HG02642 (cell line): ENCODE measurements around the gene AEBP2.

Source experiments
- ATAC-seq: cut with Tn5 transposase; IDR thresholded peaks from one replicate; pipeline ENCODE4 v1.9.1; 2021; ENCODE audit warnings: mild to moderate bottlenecking; ENCODE audit not compliant: unreplicated experiment, poor library complexity

Gene AEBP2

DNA sequence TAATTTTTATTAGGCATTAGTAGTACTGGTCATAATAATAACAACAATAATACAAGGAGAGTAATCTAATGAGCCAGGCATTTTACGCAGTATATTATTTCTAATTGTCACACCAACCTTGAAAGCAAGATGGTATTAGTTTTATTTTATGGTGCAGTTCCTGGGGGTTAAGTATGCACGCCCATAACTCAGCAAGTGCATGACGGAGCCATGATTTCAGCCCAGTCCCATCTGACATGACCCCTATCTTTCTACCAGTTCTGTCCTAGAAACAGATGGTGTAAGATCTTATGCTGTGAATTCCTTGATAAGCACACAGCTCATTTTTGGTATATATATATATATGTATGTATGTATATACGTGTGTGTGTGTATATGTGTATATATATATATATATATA, 106.0 kb downstream of the AEBP2 start:
- no peak for ATAC-seq

DNA sequence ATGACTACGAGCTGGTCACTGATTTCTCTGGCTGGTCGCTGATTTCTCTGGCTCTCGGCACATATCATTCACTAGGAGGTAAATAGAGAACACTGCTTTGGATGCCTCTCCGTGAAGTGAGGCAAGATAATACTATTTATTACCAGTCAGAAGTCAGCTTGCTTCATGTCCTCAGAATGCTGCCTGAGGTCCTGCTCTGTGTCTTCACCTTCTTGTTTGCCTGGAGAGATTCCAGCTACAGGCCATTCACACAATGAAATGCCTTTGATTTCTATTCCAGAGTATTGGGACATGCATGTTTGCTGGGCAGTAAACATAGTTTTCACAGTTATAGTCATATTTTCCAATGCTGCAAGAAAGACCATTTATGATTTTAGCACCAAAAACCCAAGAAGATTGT, 106.7 kb downstream of the AEBP2 start:
- ATAC-seq, result no peak

DNA sequence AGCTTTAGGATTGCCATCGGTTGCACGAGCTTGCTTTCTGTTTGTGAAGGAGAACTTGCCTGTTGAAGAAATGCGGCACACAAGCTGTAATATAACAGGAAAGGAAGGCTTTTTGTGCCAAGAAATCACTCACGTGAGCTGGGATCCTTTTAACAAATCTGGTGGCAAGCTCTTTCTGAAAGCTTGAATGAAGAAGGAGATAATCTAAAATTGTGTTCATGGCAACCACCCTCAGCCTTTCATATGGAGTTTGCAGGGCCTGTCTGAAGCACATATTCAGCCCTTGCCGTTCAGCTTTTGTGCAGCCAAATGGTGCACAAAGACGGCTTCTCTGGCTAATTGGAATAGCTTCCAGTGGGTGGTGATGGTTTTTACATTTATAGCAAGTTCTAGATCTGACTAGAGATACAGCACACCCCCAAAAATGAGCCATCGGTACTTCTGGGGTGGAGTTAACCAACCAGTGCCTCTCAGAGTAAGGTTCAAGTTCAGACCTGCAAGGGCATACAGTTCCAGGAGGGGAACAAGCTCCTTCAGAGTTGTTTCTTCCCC, 107.4 kb downstream of the AEBP2 start:
- no peak for ATAC-seq

DNA sequence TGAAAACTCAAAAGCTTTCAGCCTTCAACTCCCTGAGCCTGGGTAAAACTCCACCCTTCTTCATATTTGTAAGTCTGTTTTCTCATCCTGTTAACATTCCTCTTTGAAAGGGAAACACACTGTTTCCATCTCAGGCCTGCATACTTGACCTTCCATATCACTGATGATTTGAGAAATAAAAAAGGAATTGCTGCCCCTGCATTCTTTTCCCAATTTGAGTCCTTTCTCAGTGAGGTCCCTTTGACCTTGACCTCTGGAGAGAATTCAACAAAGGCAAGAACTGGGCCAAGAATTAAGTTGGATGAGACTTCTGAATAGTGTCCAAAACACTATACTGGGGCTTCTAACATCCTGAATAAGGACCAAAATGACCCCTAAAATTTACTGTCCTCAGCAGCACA, 108.0 kb downstream of the AEBP2 start:
- no peak for ATAC-seq

DNA sequence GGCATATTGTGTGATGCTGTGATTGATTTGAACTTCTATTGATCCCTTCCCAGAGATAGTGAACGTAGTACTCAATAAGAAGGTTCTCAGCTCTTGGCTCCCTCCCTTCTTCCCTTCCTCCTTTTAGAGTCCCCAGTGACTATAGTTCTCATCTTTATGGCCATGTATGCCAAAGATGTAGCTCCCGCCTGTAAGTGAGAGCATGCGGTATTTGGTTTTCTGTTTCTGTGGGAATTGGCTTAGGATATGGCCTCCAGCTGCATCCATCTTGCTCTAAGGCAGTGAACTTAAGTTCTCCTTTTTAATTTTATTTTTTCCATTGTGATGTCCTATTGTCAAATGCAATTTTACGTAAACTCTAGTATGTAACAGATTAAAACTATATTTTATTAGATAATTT, 109.5 kb downstream of the AEBP2 start:
- no peak for ATAC-seq

DNA sequence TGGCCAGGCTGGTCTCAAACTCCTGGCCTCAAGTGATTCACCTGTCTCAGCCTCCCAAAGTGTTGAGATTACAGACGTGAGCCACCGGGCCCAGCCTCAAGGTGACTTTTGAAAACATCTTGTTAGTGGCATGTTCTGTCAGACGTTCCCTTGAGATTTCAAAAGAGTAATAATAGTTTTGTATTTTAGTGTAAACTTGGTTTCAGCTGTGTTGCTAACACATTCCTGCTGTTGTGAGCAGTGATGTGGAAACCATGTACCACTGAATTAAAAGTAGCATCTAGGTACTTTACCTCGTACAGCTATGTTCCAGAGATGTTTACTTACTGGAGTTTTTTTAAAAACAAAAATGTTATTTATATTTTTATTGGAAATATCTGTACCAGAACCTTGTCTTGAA, 111.3 kb downstream of the AEBP2 start:
- ATAC-seq, result no peak

DNA sequence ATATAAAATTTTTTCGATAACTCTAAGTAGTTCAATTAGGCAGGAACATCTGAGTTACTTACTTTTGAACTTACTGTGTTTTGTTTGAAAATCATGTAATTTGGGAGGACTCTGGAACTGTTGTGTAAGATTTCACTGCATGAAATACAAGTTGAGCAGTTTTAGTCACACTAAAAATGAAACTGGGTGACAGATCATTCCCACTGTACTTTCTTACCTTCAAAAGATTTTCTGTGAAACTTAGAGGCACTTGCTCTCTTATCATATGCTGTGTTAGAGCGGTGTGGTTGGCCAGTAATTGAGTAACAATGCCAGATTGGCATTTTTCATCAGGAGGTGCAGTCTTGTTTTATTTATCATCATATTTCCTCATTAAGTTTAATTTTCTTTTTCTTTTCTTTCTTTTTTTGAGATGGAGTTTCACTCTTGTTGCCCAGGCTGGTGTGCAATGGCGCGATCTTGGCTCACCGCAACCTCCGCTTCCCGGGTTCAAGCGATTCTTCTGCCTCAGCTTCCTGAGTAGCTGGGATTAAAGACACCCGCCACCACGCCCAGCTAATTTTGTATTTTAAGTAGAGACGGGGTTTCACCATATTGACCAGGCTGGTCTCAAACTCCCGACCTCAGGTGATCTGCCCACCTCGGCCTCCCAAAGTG, 113.3 kb downstream of the AEBP2 start:
- ATAC-seq, result peak; percentile 83

DNA sequence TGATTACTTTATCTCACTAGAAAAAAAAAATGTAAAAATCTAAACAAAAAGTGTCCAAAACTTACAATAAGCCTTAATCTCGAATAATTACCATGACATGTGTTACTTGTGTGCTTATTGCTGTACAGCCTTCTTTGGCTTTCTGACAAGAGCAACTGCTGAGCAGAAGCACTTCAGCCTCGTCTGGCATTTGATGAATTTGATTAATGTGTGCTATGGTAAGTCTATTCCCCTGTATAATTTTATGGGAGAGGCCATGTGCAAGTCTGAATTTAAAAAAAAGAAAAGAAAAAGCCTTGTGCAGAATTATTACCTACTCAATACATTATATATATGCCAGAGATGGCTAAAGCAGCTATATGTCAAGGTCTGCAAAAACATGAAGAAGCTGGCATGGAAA, 113.9 kb downstream of the AEBP2 start:
- ATAC-seq, result no peak

DNA sequence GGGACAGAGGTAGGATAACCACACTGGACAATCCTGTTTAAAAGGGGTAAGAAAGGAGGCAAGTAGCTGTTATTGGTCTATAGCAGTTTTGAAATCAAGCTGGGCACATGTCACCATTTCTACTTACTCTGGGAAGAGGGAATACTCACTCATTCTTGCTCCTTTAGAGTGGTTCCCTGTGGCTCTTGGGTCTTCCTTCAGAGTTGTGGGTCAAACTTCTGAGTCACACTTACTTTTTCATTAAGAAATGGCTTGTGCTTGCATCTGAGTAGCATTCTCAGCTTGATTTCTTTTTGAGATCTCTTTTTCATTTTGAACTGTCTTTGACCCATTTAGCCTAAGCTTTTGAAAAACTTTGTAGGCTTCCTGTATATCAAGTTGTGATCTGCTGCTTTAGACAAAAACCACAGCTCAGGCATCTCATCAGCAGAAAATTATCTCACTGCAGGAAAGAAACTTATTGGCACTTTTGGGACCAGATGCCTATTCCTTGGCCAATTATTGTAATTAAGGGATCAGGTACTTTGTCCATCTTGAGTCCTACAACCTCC, 122.2 kb downstream of the AEBP2 start:
- no peak for ATAC-seq
